GM12878 (cell line): ENCODE results near the gene TIE1. TPM values are rescaled to one million over a fixed set of nuclear protein-coding genes. Genes with fewer than 3 reads are reported as not detected.

Experiments used
- ATAC-seq: fragments of 200-7000 bp; cut with Tn5 transposase; 3 replicates; pipeline ENCODE4 v1.9.1; 2020; ENCODE audit warnings: mild to moderate bottlenecking, moderate library complexity
- BruUV-seq: library from RNA; stranded (reverse); fragments of 400-500 nt; replicated peaks from 2 replicates; lab custom pipeline; 2021; lab: Mats Ljungman, UMichigan
- CTCF ChIA-PET: fragments of 300-600 bp; sonication (Branson Sonifier 250); formaldehyde crosslinking; extraction: SDS; loops from one replicate; lab custom pipeline; 2021; ENCODE audit warnings: inconsistent platforms; lab: Yijun Ruan, JAX
- POLR2A ChIA-PET: fragments of 350-600 bp; formaldehyde crosslinking; extraction: SDS; loops from one replicate; lab custom pipeline; 2021; ENCODE audit warnings: inconsistent platforms; lab: Charles Lee
- RAD21 ChIA-PET: fragments of 300-600 bp; sonication (Branson Sonifier 250); formaldehyde crosslinking; loops from one replicate; lab custom pipeline; 2023; ENCODE audit warnings: antibody characterized with exemption; ENCODE audit not compliant: unreplicated experiment; lab: Charles Lee
- SMC1A ChIA-PET: fragments of 300-600 bp; sonication (Branson Sonifier 250); formaldehyde crosslinking; loops from one replicate; lab custom pipeline; 2023; ENCODE audit not compliant: unreplicated experiment, uncharacterized antibody; lab: Charles Lee
- DNase-seq: peaks from one replicate; pipeline ENCODE4 v3.0.0-alpha.2; 2011; ENCODE audit warnings: low read depth, low spot score
- FAIRE-seq: peaks from 3 replicates; lab custom pipeline; 2011; peaks lifted over from hg19 to GRCh38; lab: Jason Lieb, UNC
- H2AFZ ChIP-seq: 2 replicates; pipeline ENCODE4 v1.6.0; 2011; ENCODE audit warnings: low read depth, low read length, control low read depth; ENCODE audit not compliant: control insufficient read depth
- H3K27ac ChIP-seq: 2 replicates; pipeline ENCODE4 v1.5.1; 2011; ENCODE audit warnings: control low read depth; ENCODE audit not compliant: control insufficient read depth, insufficient read depth
- H3K27me3 ChIP-seq, 2 experiments: replicated peaks in 1 of 2; 2 replicates each; pipeline versions ENCODE4 v1.6.0 to v1.6.1; 2011; ENCODE audit warnings: low read length in 1 of 2; ENCODE audit not compliant: control insufficient read depth in 2 of 2, insufficient read depth in 2 of 2
- H3K36me3 ChIP-seq, 2 experiments: 2 replicates each; pipeline ENCODE4 v1.5.1; 2011; ENCODE audit warnings: low read length in 1 of 2; ENCODE audit not compliant: control insufficient read depth in 2 of 2, insufficient read depth in 2 of 2
- H3K4me1 ChIP-seq: 2 replicates; pipeline ENCODE4 v1.6.1; 2011; ENCODE audit warnings: mild to moderate bottlenecking, low read length, moderate library complexity, mixed read lengths; ENCODE audit not compliant: control insufficient read depth, insufficient read depth
- H3K4me2 ChIP-seq: 2 replicates; pipeline ENCODE4 v1.6.0; 2011; ENCODE audit warnings: control low read depth; ENCODE audit not compliant: control insufficient read depth, insufficient read depth
- H3K4me3 ChIP-seq: fragments of 200-600 bp; sonication (generic); 2 replicates; pipeline ENCODE4 v1.5.1; 2016
- H3K79me2 ChIP-seq: 2 replicates; pipeline ENCODE4 v1.6.0; 2011; ENCODE audit warnings: low read length; ENCODE audit not compliant: control insufficient read depth, insufficient read depth
- H3K9ac ChIP-seq: 2 replicates; pipeline ENCODE4 v1.8.0; 2011; ENCODE audit warnings: low read length, control low read depth, mixed read lengths; ENCODE audit not compliant: control insufficient read depth, insufficient read depth
- H3K9me3 ChIP-seq: replicated peaks from 3 replicates; pipeline ENCODE4 v1.5.1; 2011; ENCODE audit warnings: mild to moderate bottlenecking, low read length; ENCODE audit not compliant: control insufficient read depth, insufficient read depth
- H4K20me1 ChIP-seq: 2 replicates; pipeline ENCODE4 v1.6.0; 2011; ENCODE audit not compliant: control insufficient read depth, insufficient read depth
- GATAD2B ChIP-seq: fragments of 450-650 bp; conservative IDR thresholded peaks from 2 replicates; pipeline ENCODE4 v1.6.1; 2017; ENCODE audit warnings: low read depth, mild to moderate bottlenecking, moderate library complexity
- IKZF1 ChIP-seq: fragments of 450-650 bp; conservative IDR thresholded peaks from 2 replicates; pipeline ENCODE4 v1.6.1; 2017; ENCODE audit warnings: antibody characterized with exemption, mild to moderate bottlenecking
- MEF2B ChIP-seq: fragments of 450-650 bp; IDR thresholded peaks from 2 replicates; pipeline ENCODE4 v1.6.1; 2018; ENCODE audit warnings: mild to moderate bottlenecking, moderate library complexity; ENCODE audit not compliant: partially characterized antibody, poor library complexity, severe bottlenecking
- NR2C2 ChIP-seq: IDR thresholded peaks from 2 replicates; pipeline ENCODE4 v1.6.1; 2011; ENCODE audit warnings: borderline replicate concordance, low read depth; ENCODE audit not compliant: control insufficient read depth, insufficient read length
- RCOR1 ChIP-seq: conservative IDR thresholded peaks from 2 replicates; pipeline ENCODE4 v1.6.1; 2012; ENCODE audit warnings: low read depth, low read length, improper control_type of control experiment
- RUNX3 ChIP-seq: IDR thresholded peaks from 2 replicates; pipeline ENCODE4 v1.6.1; 2012; ENCODE audit warnings: low read length, inconsistent platforms
- USF2 ChIP-seq: IDR thresholded peaks from 2 replicates; pipeline ENCODE4 v1.6.1; 2011; ENCODE audit warnings: low read depth, low read length, improper control_type of control experiment, borderline replicate concordance
- WGBS: methylation state at CpG from one replicate; pipeline ENCODE4 v1.1.6; 2016; ENCODE audit warnings: low lambda C conversion rate; ENCODE audit not compliant: insufficient replicate concordance, insufficient coverage; ENCODE audit errors: missing lambda C conversion rate; 5-methylcytosine and 5-hydroxymethylcytosine counted together
- in situ Hi-C: fragments of 300-500 bp; cut with MboI; formaldehyde crosslinking; loops from 9 replicates; pipeline ENCODE4 v1.14.3; 2018; ENCODE audit warnings: mixed read lengths
- intact Hi-C: fragments of 100-400 bp; cut with micrococcal nuclease; formaldehyde crosslinking; loops from one replicate; pipeline ENCODE4 v1.14.2; 2022; ENCODE audit not compliant: unreplicated experiment
- polyA plus RNA-seq, 11 experiments: library from polyadenylated mRNA; depleted of rRNA in 4 of 11; unstranded in 6 of 11; stranded (reverse) in 5 of 11; fragments of >200 nt; fragmentation: Nextera tagmentation in 4 of 11; fragmentation: Illumina TruSeq in 1 of 11; extraction: Ambion mirVana in 4 of 11; extraction: Trizol in 1 of 11; gene quantifications; 1 replicate in 1 of 11; 2 replicates in 10 of 11; pipeline versions ENCODE4 v1.2.1 to v1.2.3, GENCODE V29; 2011 to 2016; ENCODE audit warnings: inconsistent platforms in 2 of 11, missing spikeins in 2 of 11, low read depth in 1 of 11
- total RNA-seq, 4 experiments: library from RNA; depleted of rRNA in 3 of 4; stranded (reverse); fragments of >200 nt in 3 of 4; fragmentation: Illumina TruSeq in 1 of 4; extraction: Trizol in 1 of 4; gene quantifications; 2 replicates each; pipeline versions ENCODE4 v1.2.1 to v1.2.3, GENCODE V29; 2013 to 2021
- TF ChIP-seq, protein P1 (sequence below): fragments of 450-650 bp; IDR thresholded peaks from 2 replicates; pipeline ENCODE4 v1.6.1; 2014; ENCODE audit warnings: mild to moderate bottlenecking
- TF ChIP-seq, protein P2 (sequence below): fragments of 450-650 bp; IDR thresholded peaks from 2 replicates; pipeline ENCODE4 v1.6.1; 2018; ENCODE audit warnings: mild to moderate bottlenecking, low read depth, moderate library complexity; ENCODE audit not compliant: partially characterized antibody

The TIE1 gene
- total and polyA plus RNA-seq, 10 of the 15 experiments (the other 5 are each of a cell fraction or from before 2014, with no cell fraction given): 0.26 to 3.9 (median 1.3) TPM

GRCh38 chr1:43253173-43253572 is 47.6 kb upstream of the TIE1 start (continued):
- TF ChIP-seq, protein P1, sequence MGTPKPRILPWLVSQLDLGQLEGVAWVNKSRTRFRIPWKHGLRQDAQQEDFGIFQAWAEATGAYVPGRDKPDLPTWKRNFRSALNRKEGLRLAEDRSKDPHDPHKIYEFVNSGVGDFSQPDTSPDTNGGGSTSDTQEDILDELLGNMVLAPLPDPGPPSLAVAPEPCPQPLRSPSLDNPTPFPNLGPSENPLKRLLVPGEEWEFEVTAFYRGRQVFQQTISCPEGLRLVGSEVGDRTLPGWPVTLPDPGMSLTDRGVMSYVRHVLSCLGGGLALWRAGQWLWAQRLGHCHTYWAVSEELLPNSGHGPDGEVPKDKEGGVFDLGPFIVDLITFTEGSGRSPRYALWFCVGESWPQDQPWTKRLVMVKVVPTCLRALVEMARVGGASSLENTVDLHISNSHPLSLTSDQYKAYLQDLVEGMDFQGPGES: no peak
- no peak for TF ChIP-seq USF2
- TF ChIP-seq GATAD2B: no peak
- TF ChIP-seq, protein P2, sequence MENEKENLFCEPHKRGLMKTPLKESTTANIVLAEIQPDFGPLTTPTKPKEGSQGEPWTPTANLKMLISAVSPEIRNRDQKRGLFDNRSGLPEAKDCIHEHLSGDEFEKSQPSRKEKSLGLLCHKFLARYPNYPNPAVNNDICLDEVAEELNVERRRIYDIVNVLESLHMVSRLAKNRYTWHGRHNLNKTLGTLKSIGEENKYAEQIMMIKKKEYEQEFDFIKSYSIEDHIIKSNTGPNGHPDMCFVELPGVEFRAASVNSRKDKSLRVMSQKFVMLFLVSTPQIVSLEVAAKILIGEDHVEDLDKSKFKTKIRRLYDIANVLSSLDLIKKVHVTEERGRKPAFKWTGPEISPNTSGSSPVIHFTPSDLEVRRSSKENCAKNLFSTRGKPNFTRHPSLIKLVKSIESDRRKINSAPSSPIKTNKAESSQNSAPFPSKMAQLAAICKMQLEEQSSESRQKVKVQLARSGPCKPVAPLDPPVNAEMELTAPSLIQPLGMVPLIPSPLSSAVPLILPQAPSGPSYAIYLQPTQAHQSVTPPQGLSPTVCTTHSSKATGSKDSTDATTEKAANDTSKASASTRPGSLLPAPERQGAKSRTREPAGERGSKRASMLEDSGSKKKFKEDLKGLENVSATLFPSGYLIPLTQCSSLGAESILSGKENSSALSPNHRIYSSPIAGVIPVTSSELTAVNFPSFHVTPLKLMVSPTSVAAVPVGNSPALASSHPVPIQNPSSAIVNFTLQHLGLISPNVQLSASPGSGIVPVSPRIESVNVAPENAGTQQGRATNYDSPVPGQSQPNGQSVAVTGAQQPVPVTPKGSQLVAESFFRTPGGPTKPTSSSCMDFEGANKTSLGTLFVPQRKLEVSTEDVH: no peak
- TF ChIP-seq MEF2B: no peak

DNA sequence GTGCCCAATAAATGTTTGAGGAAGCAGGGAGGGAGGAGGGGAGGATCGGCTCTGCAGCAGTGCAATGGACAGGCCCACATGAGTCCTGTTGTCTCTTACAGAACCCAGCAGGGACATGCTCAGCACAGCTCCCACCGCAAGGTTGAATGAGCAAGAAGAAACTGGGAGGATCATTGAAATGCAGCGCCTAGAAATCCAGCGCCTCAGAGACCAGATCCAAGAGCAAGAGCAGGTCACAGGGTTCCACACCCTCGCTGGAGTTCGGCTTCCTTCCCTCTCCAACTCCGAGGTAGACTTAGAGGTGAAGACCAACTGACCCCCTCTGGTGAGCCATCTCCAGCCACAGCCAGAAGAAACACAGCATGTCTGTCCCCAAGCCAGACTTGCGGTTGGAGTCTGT is 46.9 kb upstream of the TIE1 start:
- no peaks in the 10 kb centered on the region for H3K79me2 ChIP-seq
- H3K36me3 ChIP-seq: no peaks in the 10 kb centered on the region
- POLR2A ChIA-PET: no interaction called here
- in situ Hi-C loops (no loop called here), intact Hi-C loops (no loop called here)
- DNase-seq: no peak
- no peak for ATAC-seq
- no peak overlapping the region for H2AFZ ChIP-seq
- CTCF ChIA-PET: no interaction called here
- no peaks in the 10 kb centered on the region; a peak in 1 of 4 replicates for H3K27me3 ChIP-seq
- no peak overlapping the region for H3K27ac ChIP-seq
- H3K4me2 ChIP-seq: no peak overlapping the region
- H3K4me1 ChIP-seq: no peaks in the 10 kb centered on the region
- 87% methylated on average over 8 of the region's 8 CpGs for WGBS
- no peak for TF ChIP-seq RCOR1
- TF ChIP-seq RUNX3: no peak
- no peak for TF ChIP-seq NR2C2
- no peak for TF ChIP-seq IKZF1
- H3K9ac ChIP-seq: no peak overlapping the region
- SMC1A ChIA-PET: no interaction called here
- RAD21 ChIA-PET: no interaction called here
- no peak for FAIRE-seq
- H3K4me3 ChIP-seq: no peak overlapping the region
- H3K9me3 ChIP-seq: peaks cover 9% of the 10 kb centered on the region
- H4K20me1 ChIP-seq: no peaks in the 10 kb centered on the region
- no TSS peak for BruUV-seq
